ENCODE measurements around the gene SIK3. TPM values are rescaled to one million over a fixed set of nuclear protein-coding genes. Genes with fewer than 3 reads are reported as not detected.

The SIK3 gene
- polyA plus RNA-seq, 6 donors from 2014 or later = 27.7 to 52.1 (median 35.6) TPM

GRCh38 chr11:116910847-116911246, 187.4 kb downstream of the SIK3 start:
- DNase-seq (no peak), ATAC-seq (ENCODE audit: low read depth in 2 of 2) (no peak)
- H3K4me1 Mint-ChIP-seq = peaks cover 20 to 46% (median 40%) of the 10 kb centered on the region in 3 donors
- no peaks in the 10 kb centered on the region for H3K9me3 Mint-ChIP-seq
- H3K4me3 Mint-ChIP-seq = no peak overlapping the region
- H3K27me3 Mint-ChIP-seq = no peaks in the 10 kb centered on the region
- H3K36me3 Mint-ChIP-seq = peaks cover 0 to 8% of the 10 kb centered on the region in 2 donors
- H3K27ac Mint-ChIP-seq = peak overlapping the region in 5 of 6 donors; percentile 5 to 80 (median 74)

GRCh38 chr11:116910378-116910777, 187.8 kb downstream of the SIK3 start:
- peaks cover 21 to 47% (median 40%) of the 10 kb centered on the region in 3 donors for H3K4me1 Mint-ChIP-seq
- no peaks in the 10 kb centered on the region for H3K9me3 Mint-ChIP-seq
- H3K27me3 Mint-ChIP-seq = no peaks in the 10 kb centered on the region
- peak overlapping the region; percentile 5 to 74 (median 64) for H3K27ac Mint-ChIP-seq
- no peak overlapping the region for H3K4me3 Mint-ChIP-seq
- H3K36me3 Mint-ChIP-seq = peaks cover 0 to 8% of the 10 kb centered on the region in 2 donors
- ATAC-seq (ENCODE audit: low read depth in 2 of 2) = no peak
- no peak for DNase-seq

- Mint-ChIP-seq H3K36me3 (peaks cover 0 to 12% of the 10 kb centered on the region in 2 donors), H3K27ac (peak overlapping the region in 5 of 6 donors; percentile 6 to 79 (median 69)), H3K9me3 (no peaks in the 10 kb centered on the region), H3K4me1 (peaks cover 21 to 47% (median 40%) of the 10 kb centered on the region in 3 donors), H3K4me3 (no peak overlapping the region), H3K27me3 (no peaks in the 10 kb centered on the region)
- ATAC-seq (ENCODE audit: low read depth in 2 of 2) (no peak), DNase-seq (no peak)
Measured at GRCh38 chr11:116909245-116909644, 189.0 kb downstream of the SIK3 start.

GRCh38 chr11:116906479-116906878, 191.7 kb downstream of the SIK3 start:
- H3K9me3 Mint-ChIP-seq = no peaks in the 10 kb centered on the region
- no peak overlapping the region for H3K4me3 Mint-ChIP-seq
- ATAC-seq (ENCODE audit: low read depth in 2 of 2) (no peak), DNase-seq (no peak)
- no peaks in the 10 kb centered on the region for H3K27me3 Mint-ChIP-seq
- H3K36me3 Mint-ChIP-seq = peaks cover 0 to 8% of the 10 kb centered on the region in 2 donors
- H3K27ac Mint-ChIP-seq = peak overlapping the region in 4 of 6 donors; percentile 28 to 78 (median 66)
- H3K4me1 Mint-ChIP-seq = peaks cover 32 to 34% (median 33%) of the 10 kb centered on the region in 3 donors

GRCh38 chr11:116903090-116903489, 195.1 kb downstream of the SIK3 start:
- H3K36me3 Mint-ChIP-seq = peaks cover 12 to 18% of the 10 kb centered on the region in 2 donors
- peaks cover 24 to 32% (median 27%) of the 10 kb centered on the region in 3 donors for H3K4me1 Mint-ChIP-seq
- DNase-seq = no peak
- ATAC-seq (ENCODE audit: low read depth in 2 of 2) = no peak
- H3K27ac Mint-ChIP-seq = peak overlapping the region in 4 of 6 donors; percentile 17 to 86 (median 52)
- peaks cover 0 to 6% (median 0%) of the 10 kb centered on the region in 7 donors for H3K9me3 Mint-ChIP-seq
- no peaks in the 10 kb centered on the region for H3K27me3 Mint-ChIP-seq
- H3K4me3 Mint-ChIP-seq = no peak overlapping the region

GRCh38 chr11:116901964-116902688, 196.1 kb downstream of the SIK3 start:
- peak overlapping the region in 3 of 6 donors; percentile 1 to 24 (median 10) for H3K27ac Mint-ChIP-seq
- DNase-seq (no peak), ATAC-seq (ENCODE audit: low read depth in 2 of 2) (no peak)
- no peaks in the 10 kb centered on the region for H3K27me3 Mint-ChIP-seq
- H3K36me3 Mint-ChIP-seq = peaks cover 12 to 18% of the 10 kb centered on the region in 2 donors
- H3K4me3 Mint-ChIP-seq = no peak overlapping the region
- peaks cover 21 to 32% (median 26%) of the 10 kb centered on the region in 3 donors for H3K4me1 Mint-ChIP-seq
- peaks cover 0 to 6% (median 0%) of the 10 kb centered on the region in 7 donors for H3K9me3 Mint-ChIP-seq

- no peak for DNase-seq
- Mint-ChIP-seq H3K4me3 (no peak overlapping the region), H3K9me3 (peaks cover 0 to 6% (median 0%) of the 10 kb centered on the region in 7 donors), H3K36me3 (peaks cover 12 to 18% of the 10 kb centered on the region in 2 donors), H3K27ac (peak overlapping the region in 2 of 6 donors; percentile 10 to 27), H3K4me1 (peaks cover 21 to 28% (median 22%) of the 10 kb centered on the region in 3 donors), H3K27me3 (no peaks in the 10 kb centered on the region)
- no peak for ATAC-seq (ENCODE audit: low read depth in 2 of 2)
Measured at GRCh38 chr11:116901211-116901610, 197.0 kb downstream of the SIK3 start.

GRCh38 chr11:116896211-116896610, 202.0 kb downstream of the SIK3 start:
- ATAC-seq (ENCODE audit: low read depth in 2 of 2) (no peak), DNase-seq (no peak)
- Mint-ChIP-seq H3K27ac (peak overlapping the region in 1 of 6 donors; percentile 26), H3K4me1 (peaks cover 23 to 28% (median 24%) of the 10 kb centered on the region in 3 donors), H3K27me3 (no peaks in the 10 kb centered on the region), H3K4me3 (no peak overlapping the region), H3K36me3 (peaks cover 22 to 40% of the 10 kb centered on the region in 2 donors), H3K9me3 (peaks cover 0 to 6% (median 0%) of the 10 kb centered on the region in 7 donors)

GRCh38 chr11:116895048-116895757, 203.0 kb downstream of the SIK3 start:
- Mint-ChIP-seq H3K27ac (peak overlapping the region; percentile 3 to 88 (median 69)), H3K4me3 (no peak overlapping the region), H3K27me3 (no peaks in the 10 kb centered on the region), H3K4me1 (peaks cover 22 to 27% (median 25%) of the 10 kb centered on the region in 3 donors), H3K9me3 (peaks cover 0 to 6% (median 0%) of the 10 kb centered on the region in 7 donors), H3K36me3 (peaks cover 20 to 36% of the 10 kb centered on the region in 2 donors)
- DNase-seq (peak; percentile 46), ATAC-seq (ENCODE audit: low read depth in 2 of 2) (peak; percentile 85 to 92)

GRCh38 chr11:116893906-116894305, 204.3 kb downstream of the SIK3 start:
- no peak for DNase-seq
- no peak for ATAC-seq (ENCODE audit: low read depth in 2 of 2)
- Mint-ChIP-seq H3K27ac (peak overlapping the region in 3 of 6 donors; percentile 39 to 89 (median 67)), H3K36me3 (peaks cover 13 to 28% of the 10 kb centered on the region in 2 donors), H3K4me1 (peaks cover 22 to 27% (median 23%) of the 10 kb centered on the region in 3 donors), H3K27me3 (no peaks in the 10 kb centered on the region), H3K4me3 (no peak overlapping the region), H3K9me3 (no peaks in the 10 kb centered on the region)

GRCh38 chr11:116893437-116893836, 204.8 kb downstream of the SIK3 start:
- Mint-ChIP-seq H3K9me3 (no peaks in the 10 kb centered on the region), H3K27ac (peak overlapping the region in 3 of 6 donors; percentile 60 to 89 (median 69)), H3K36me3 (peaks cover 13 to 28% of the 10 kb centered on the region in 2 donors), H3K4me3 (no peak overlapping the region), H3K27me3 (no peaks in the 10 kb centered on the region), H3K4me1 (peaks cover 22 to 27% (median 23%) of the 10 kb centered on the region in 3 donors)
- ATAC-seq (ENCODE audit: low read depth in 2 of 2) = no peak
- DNase-seq = no peak

GRCh38 chr11:116892374-116892773, 205.9 kb downstream of the SIK3 start:
- H3K36me3 Mint-ChIP-seq = peaks cover 13 to 28% of the 10 kb centered on the region in 2 donors
- DNase-seq = no peak
- peaks cover 23 to 27% (median 25%) of the 10 kb centered on the region in 3 donors for H3K4me1 Mint-ChIP-seq
- H3K27ac Mint-ChIP-seq = peak overlapping the region in 2 of 6 donors; percentile 6 to 66
- H3K4me3 Mint-ChIP-seq = no peak overlapping the region
- no peaks in the 10 kb centered on the region for H3K9me3 Mint-ChIP-seq
- ATAC-seq (ENCODE audit: low read depth in 2 of 2) = no peak
- H3K27me3 Mint-ChIP-seq = no peaks in the 10 kb centered on the region

- peaks cover 14 to 28% of the 10 kb centered on the region in 2 donors for H3K36me3 Mint-ChIP-seq
- no peaks in the 10 kb centered on the region for H3K9me3 Mint-ChIP-seq
- H3K27ac Mint-ChIP-seq = peak overlapping the region in 2 of 6 donors; percentile 25 to 66
- no peaks in the 10 kb centered on the region for H3K27me3 Mint-ChIP-seq
- DNase-seq = no peak
- H3K4me3 Mint-ChIP-seq = no peak overlapping the region
- ATAC-seq (ENCODE audit: low read depth in 2 of 2) = no peak
- H3K4me1 Mint-ChIP-seq = peaks cover 23 to 27% (median 23%) of the 10 kb centered on the region in 3 donors
Measured at GRCh38 chr11:116891746-116892145, 206.5 kb downstream of the SIK3 start.
